T-cell (primary cell): ENCODE results near the gene SERPINA5. TPM values are rescaled to one million over a fixed set of nuclear protein-coding genes. Genes with fewer than 3 reads are reported as not detected.

Experiments used
- ATAC-seq, 4 experiments: fragments of 200-7000 bp in 3 of 4; fragments of 150-1000 bp in 1 of 4; cut with Tn5 transposase; replicated peaks in 1 of 4; 1 replicate in 3 of 4; 2 replicates in 1 of 4; pipeline ENCODE4 v1.10.0; 2021; ENCODE audit warnings: moderate library complexity in 3 of 4, mild to moderate bottlenecking in 2 of 4, moderate number of reproducible peaks in 1 of 4
- CTCF ChIA-PET, 2 donors: fragments of 300-600 bp; sonication (Branson Sonifier 250); formaldehyde crosslinking; loops; one replicate each; lab custom pipeline; 2022; ENCODE audit warnings: antibody characterized with exemption in 2 of 2; lab: Charles Lee
- POLR2A ChIA-PET, 2 donors: fragments of 300-600 bp; sonication (Branson Sonifier 250); formaldehyde crosslinking; loops; one replicate each; lab custom pipeline; 2022; ENCODE audit warnings: antibody characterized with exemption in 2 of 2; lab: Charles Lee
- DNase-seq, 35 experiments: peaks; one replicate each; pipeline versions ENCODE4 v3.0.0 to v3.0.0-alpha.2; 2013 to 2023
- H3K27ac ChIP-seq: one replicate; pipeline ENCODE4 v1.5.1; 2013; ENCODE audit warnings: low read length
- H3K27me3 ChIP-seq, 2 experiments: replicated peaks in 1 of 2; 1 replicate in 1 of 2; 2 replicates in 1 of 2; pipeline versions ENCODE4 v1.6.1 to v1.7.0; 2013; ENCODE audit warnings: low read length in 1 of 2, mixed read lengths in 1 of 2; ENCODE audit not compliant: control insufficient read depth in 2 of 2, insufficient read depth in 2 of 2; ENCODE audit errors: extremely low read depth in 1 of 2
- H3K36me3 ChIP-seq, 2 donors: 1 replicate in 1 of 2; 2 replicates in 1 of 2; pipeline versions ENCODE4 v1.6.1 to v1.7.0; 2013; ENCODE audit warnings: low read length in 1 of 2; ENCODE audit not compliant: control insufficient read depth in 2 of 2, insufficient read depth in 1 of 2; ENCODE audit errors: extremely low read depth in 1 of 2
- H3K4me1 ChIP-seq, 2 experiments: 1 replicate in 1 of 2; 2 replicates in 1 of 2; pipeline versions ENCODE4 v1.6.1 to v1.7.0; 2013; ENCODE audit warnings: low read length in 2 of 2, mixed read lengths in 1 of 2; ENCODE audit not compliant: insufficient read depth in 2 of 2, control insufficient read depth in 1 of 2; ENCODE audit errors: extremely low read depth in 1 of 2
- H3K4me3 ChIP-seq, 2 donors: 1 replicate in 1 of 2; 2 replicates in 1 of 2; pipeline versions ENCODE4 v1.5.1 to v1.7.0; 2013; ENCODE audit warnings: mild to moderate bottlenecking in 2 of 2, low read length in 1 of 2, moderate library complexity in 1 of 2; ENCODE audit not compliant: control insufficient read depth in 1 of 2; ENCODE audit errors: extremely low read depth in 1 of 2
- H3K9me3 ChIP-seq: 2 replicates; pipeline ENCODE4 v1.7.0; 2013
- H3K27ac Mint-ChIP-seq, 2 donors: one replicate each; pipeline ENCODE4 v1.8.0; 2020 to 2021; ENCODE audit warnings: mild to moderate bottlenecking in 2 of 2, mixed read lengths in 2 of 2
- H3K27me3 Mint-ChIP-seq, 2 donors: one replicate each; pipeline ENCODE4 v1.8.0; 2021 to 2022; ENCODE audit warnings: mixed read lengths in 2 of 2
- H3K36me3 Mint-ChIP-seq: one replicate; pipeline ENCODE4 v1.8.0; 2021; ENCODE audit warnings: mixed read lengths
- H3K4me1 Mint-ChIP-seq, 3 donors: one replicate each; pipeline ENCODE4 v1.8.0; 2020 to 2022; ENCODE audit warnings: mixed read lengths in 3 of 3, mild to moderate bottlenecking in 1 of 3
- H3K4me3 Mint-ChIP-seq, 3 donors: one replicate each; pipeline ENCODE4 v1.8.0; 2020 to 2022; ENCODE audit warnings: mild to moderate bottlenecking in 3 of 3, mixed read lengths in 3 of 3, moderate library complexity in 3 of 3
- H3K9me3 Mint-ChIP-seq, 3 donors: one replicate each; pipeline ENCODE4 v1.8.0; 2020 to 2022; ENCODE audit warnings: mixed read lengths in 3 of 3
- WGBS: methylation state at CpG from one replicate; pipeline ENCODE4 v1.1.5; 2013; ENCODE audit warnings: missing lambda C conversion rate; ENCODE audit not compliant: insufficient coverage; 5-methylcytosine and 5-hydroxymethylcytosine counted together
- total RNA-seq, 35 experiments: library from RNA in 6 of 35; stranded (reverse) in 6 of 35; fragments of 120-200 nt in 1 of 35; gene quantifications; one replicate each; pipeline versions ENCODE4 v1.2.1 to v1.2.4 and lab custom pipeline; 2013 to 2026

Gene SERPINA5
- total RNA-seq, 5 donors from 2014 or later (not counting 1 experiment from before 2014, with no cell fraction given) = 0.92 to 1.1 (median 0.99) TPM; not detected in 2

GRCh38 chr14:94591073-94591472 lies 9.8 kb downstream of the SERPINA5 start:
- no peak for DNase-seq
- Histone ChIP-seq H3K4me3 (no peak overlapping the region), H3K4me1 (no peaks in the 10 kb centered on the region), H3K27me3 (peaks cover 0 to 13% of the 10 kb centered on the region in 2 experiments), H3K36me3 (no peaks in the 10 kb centered on the region), H3K9me3 (no peaks in the 10 kb centered on the region), H3K27ac (no peak overlapping the region)
- H3K4me1 Mint-ChIP-seq = no peaks in the 10 kb centered on the region
- H3K36me3 Mint-ChIP-seq = no peaks in the 10 kb centered on the region
- no peak overlapping the region for H3K27ac Mint-ChIP-seq
- peaks cover 0 to 9% (median 0%) of the 10 kb centered on the region in 3 donors for H3K9me3 Mint-ChIP-seq
- no peak for ATAC-seq
- no peak overlapping the region for H3K4me3 Mint-ChIP-seq
- peaks cover 13 to 14% of the 10 kb centered on the region in 2 donors for H3K27me3 Mint-ChIP-seq
- ChIA-PET POLR2A (no interaction called here), CTCF (no interaction called here)

DNA sequence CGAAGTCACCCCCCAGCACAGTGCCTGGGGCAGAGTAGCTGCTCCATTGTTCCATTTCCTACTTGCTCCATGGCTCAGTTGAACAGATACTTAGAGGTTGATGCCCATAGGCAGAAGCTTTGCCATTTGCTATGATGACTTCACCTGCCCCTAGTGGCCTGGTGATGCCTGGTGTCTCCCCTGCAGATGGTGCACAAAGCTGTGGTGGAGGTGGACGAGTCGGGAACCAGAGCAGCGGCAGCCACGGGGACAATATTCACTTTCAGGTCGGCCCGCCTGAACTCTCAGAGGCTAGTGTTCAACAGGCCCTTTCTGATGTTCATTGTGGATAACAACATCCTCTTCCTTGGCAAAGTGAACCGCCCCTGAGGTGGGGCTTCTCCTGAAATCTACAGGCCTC lies 10.6 kb downstream of the SERPINA5 start:
- H3K27ac Mint-ChIP-seq = no peak overlapping the region
- CTCF ChIA-PET = no interaction called here
- H3K27ac ChIP-seq = no peak overlapping the region
- no peaks in the 10 kb centered on the region for H3K36me3 ChIP-seq
- H3K4me1 Mint-ChIP-seq = no peaks in the 10 kb centered on the region
- H3K9me3 ChIP-seq = no peaks in the 10 kb centered on the region
- DNase-seq = no peak
- peaks cover 0 to 7% of the 10 kb centered on the region in 2 experiments for H3K27me3 ChIP-seq
- no peaks in the 10 kb centered on the region for H3K36me3 Mint-ChIP-seq
- POLR2A ChIA-PET = no interaction called here
- ATAC-seq = no peak
- peaks cover 13 to 14% of the 10 kb centered on the region in 2 donors for H3K27me3 Mint-ChIP-seq
- peaks cover 0 to 9% (median 0%) of the 10 kb centered on the region in 3 donors for H3K9me3 Mint-ChIP-seq
- WGBS = 80% methylated on average over 5 of the region's 8 CpGs
- H3K4me1 ChIP-seq = no peaks in the 10 kb centered on the region
- no peak overlapping the region for H3K4me3 Mint-ChIP-seq
- H3K4me3 ChIP-seq = no peak overlapping the region

DNA sequence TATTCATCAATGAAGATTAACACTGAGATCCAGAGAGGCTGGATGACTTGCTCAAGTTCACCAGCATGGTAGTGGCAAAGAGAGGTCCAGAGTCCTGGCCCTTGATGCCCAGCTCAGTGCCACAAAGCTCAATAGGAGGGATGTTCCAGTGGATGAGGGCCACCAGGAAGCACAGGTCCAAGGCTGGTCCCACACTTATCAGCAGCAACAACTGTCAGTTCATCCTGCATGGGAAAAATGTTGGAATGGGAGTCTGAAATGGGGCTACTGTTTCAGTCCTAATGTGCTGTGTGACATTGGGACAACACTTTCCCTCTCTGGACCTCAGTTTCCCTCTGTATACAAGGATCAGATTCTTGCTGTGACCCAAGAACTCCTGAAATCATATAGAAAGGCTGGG lies 11.2 kb downstream of the SERPINA5 start:
- Histone ChIP-seq H3K36me3 (no peaks in the 10 kb centered on the region), H3K9me3 (no peaks in the 10 kb centered on the region), H3K4me3 (no peak overlapping the region), H3K27me3 (peaks cover 0 to 7% of the 10 kb centered on the region in 2 experiments), H3K27ac (no peak overlapping the region), H3K4me1 (no peaks in the 10 kb centered on the region)
- Mint-ChIP-seq H3K27ac (no peak overlapping the region), H3K4me3 (no peak overlapping the region), H3K4me1 (no peaks in the 10 kb centered on the region), H3K9me3 (peaks cover 0 to 9% (median 0%) of the 10 kb centered on the region in 3 donors), H3K36me3 (no peaks in the 10 kb centered on the region), H3K27me3 (peaks cover 10 to 14% of the 10 kb centered on the region in 2 donors)
- DNase-seq (no peak), ATAC-seq (no peak)
- POLR2A ChIA-PET = no interaction called here
- CTCF ChIA-PET = no interaction called here

DNA sequence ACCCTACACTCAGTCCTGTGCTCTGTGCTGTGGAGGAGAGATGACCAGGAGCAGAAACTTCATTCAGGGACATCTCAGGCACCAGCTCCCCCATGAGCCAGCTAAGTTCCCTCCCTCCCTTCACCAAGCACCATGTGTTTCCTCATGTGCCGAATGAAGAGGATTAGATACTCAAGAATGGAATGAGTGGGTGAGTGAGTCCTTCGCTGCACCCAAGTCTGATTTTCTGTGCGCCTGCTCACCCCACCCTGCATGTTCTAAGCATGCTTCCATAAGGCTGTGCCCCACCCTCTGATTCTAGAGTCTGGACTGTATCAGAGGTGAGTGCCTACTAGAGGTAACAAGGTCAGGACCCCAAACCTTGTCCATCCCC lies 12.1 kb downstream of the SERPINA5 start:
- DNase-seq (no peak), ATAC-seq (no peak)
- WGBS = no CpG with 5 or more reads among the region's 3 CpGs
- peaks cover 9 to 14% of the 10 kb centered on the region in 2 donors for H3K27me3 Mint-ChIP-seq
- POLR2A ChIA-PET = no interaction called here
- Histone ChIP-seq H3K4me3 (no peak overlapping the region), H3K4me1 (no peaks in the 10 kb centered on the region), H3K9me3 (no peaks in the 10 kb centered on the region), H3K27me3 (peaks cover 0 to 11% of the 10 kb centered on the region in 2 experiments), H3K27ac (no peak overlapping the region), H3K36me3 (no peaks in the 10 kb centered on the region)
- no peak overlapping the region for H3K27ac Mint-ChIP-seq
- no peaks in the 10 kb centered on the region for H3K4me1 Mint-ChIP-seq
- no peaks in the 10 kb centered on the region for H3K36me3 Mint-ChIP-seq
- CTCF ChIA-PET = no interaction called here
- no peak overlapping the region for H3K4me3 Mint-ChIP-seq
- peaks cover 0 to 9% (median 0%) of the 10 kb centered on the region in 3 donors for H3K9me3 Mint-ChIP-seq

DNA sequence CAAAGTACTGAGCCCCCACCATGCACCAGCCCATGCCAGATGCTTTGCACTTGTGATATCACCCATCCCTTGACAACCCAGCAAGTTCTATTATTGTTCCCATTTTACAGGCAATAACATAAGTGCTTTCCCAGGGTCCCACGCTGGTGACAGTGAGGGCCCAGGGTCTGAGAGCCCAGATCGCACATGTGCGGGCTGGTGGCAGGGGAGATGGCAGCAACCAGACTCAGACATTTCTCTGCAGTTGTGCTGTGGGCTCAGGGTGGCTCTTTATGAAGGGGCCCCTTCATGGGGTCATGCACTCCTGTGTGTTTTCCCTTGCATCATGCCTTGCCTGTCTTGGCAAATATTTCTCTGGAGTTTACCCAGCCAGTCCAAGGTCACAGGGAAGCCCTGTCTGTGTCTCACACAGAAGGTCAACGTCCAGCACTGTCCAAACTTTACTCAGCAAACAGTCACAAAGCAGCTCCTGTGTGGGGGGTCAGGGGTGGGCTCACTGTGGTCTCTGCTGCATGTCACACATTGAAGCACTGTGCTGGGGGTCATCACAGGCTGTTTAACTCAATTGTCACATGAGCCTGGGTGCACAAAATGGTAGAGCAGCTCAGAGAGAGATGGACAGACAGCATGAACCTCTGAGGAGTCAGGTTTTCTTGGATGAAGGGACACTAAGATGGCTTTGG lies 12.7 kb downstream of the SERPINA5 start:
- no peak for DNase-seq
- H3K4me1 ChIP-seq = no peaks in the 10 kb centered on the region
- 82% methylated on average over 3 of the region's 4 CpGs for WGBS
- peaks cover 8 to 18% of the 10 kb centered on the region in 2 donors for H3K27me3 Mint-ChIP-seq
- H3K4me3 ChIP-seq = no peak overlapping the region
- no peaks in the 10 kb centered on the region for H3K4me1 Mint-ChIP-seq
- ChIA-PET CTCF (no interaction called here), POLR2A (no interaction called here)
- no peak overlapping the region for H3K27ac Mint-ChIP-seq
- no peaks in the 10 kb centered on the region for H3K9me3 ChIP-seq
- no peaks in the 10 kb centered on the region for H3K36me3 ChIP-seq
- peaks cover 0 to 11% of the 10 kb centered on the region in 2 experiments for H3K27me3 ChIP-seq
- no peak overlapping the region for H3K27ac ChIP-seq
- ATAC-seq = no peak
- H3K9me3 Mint-ChIP-seq = peaks cover 0 to 9% (median 0%) of the 10 kb centered on the region in 3 donors
- H3K36me3 Mint-ChIP-seq = no peaks in the 10 kb centered on the region
- no peak overlapping the region for H3K4me3 Mint-ChIP-seq

DNA sequence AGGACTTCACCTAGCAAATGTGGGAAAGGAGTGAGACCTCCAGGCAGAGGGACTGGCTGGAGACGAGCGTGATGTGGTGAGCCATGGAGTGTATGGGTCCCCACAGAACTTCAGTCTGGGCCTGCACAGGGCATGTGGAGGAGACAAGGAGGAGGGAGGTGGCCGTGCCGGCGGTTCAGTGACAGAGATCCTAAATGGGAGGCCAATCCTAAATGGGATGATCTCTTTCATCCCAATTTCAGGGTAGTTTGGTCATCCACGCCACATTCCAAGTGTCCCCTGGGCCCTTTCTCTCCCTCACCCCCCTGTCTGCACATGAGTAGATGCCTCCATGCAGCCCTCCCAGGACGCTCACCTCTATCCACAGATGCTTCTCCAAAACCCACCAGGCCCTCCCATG lies 13.2 kb downstream of the SERPINA5 start:
- no peaks in the 10 kb centered on the region for H3K36me3 Mint-ChIP-seq
- POLR2A ChIA-PET = no interaction called here
- no peak overlapping the region for H3K27ac ChIP-seq
- H3K9me3 ChIP-seq = no peaks in the 10 kb centered on the region
- peaks cover 0 to 9% (median 0%) of the 10 kb centered on the region in 3 donors for H3K9me3 Mint-ChIP-seq
- peaks cover 13 to 19% of the 10 kb centered on the region in 2 donors for H3K27me3 Mint-ChIP-seq
- WGBS = 95% methylated on average over 3 of the region's 7 CpGs
- ATAC-seq (no peak), DNase-seq (no peak)
- peaks cover 0 to 13% of the 10 kb centered on the region in 2 experiments for H3K27me3 ChIP-seq
- H3K4me3 ChIP-seq = no peak overlapping the region
- H3K36me3 ChIP-seq = no peaks in the 10 kb centered on the region
- H3K27ac Mint-ChIP-seq = peak overlapping the region in 1 of 2 donors; percentile 17
- no peaks in the 10 kb centered on the region for H3K4me1 Mint-ChIP-seq
- no peak overlapping the region for H3K4me3 Mint-ChIP-seq
- CTCF ChIA-PET = no interaction called here
- no peaks in the 10 kb centered on the region for H3K4me1 ChIP-seq
